Stimulated activated CD8-positive, alpha-beta memory T cell treated with anti-CD3 and anti-CD28 coated beads, Interleukin-2, amount 100 ng/mL, for 1 hour (primary cell): ENCODE measurements around the gene ZCCHC12.

Experiments
- DNase-seq, 2 donors: peaks; one replicate each; pipeline ENCODE4 v3.0.0-alpha.2; 2020; ENCODE audit warnings: low read depth in 2 of 2

ZCCHC12 gene

GRCh38 chrX:118867251-118867650, 43.6 kb downstream of the ZCCHC12 start:
- DNase-seq = no peak

GRCh38 chrX:118872102-118872566, 48.5 kb downstream of the ZCCHC12 start:
- DNase-seq = no peak
